Measurements from ENCODE around the gene RECQL. TPM values are rescaled to one million over a fixed set of nuclear protein-coding genes. Genes with fewer than 3 reads are reported as not detected.

RECQL gene
- total and polyA plus RNA-seq, 8 donors: 4.8 to 17.1 (median 7.8) TPM

GRCh38 chr12:21459474-21459873 lies 42.0 kb downstream of the RECQL start:
- FAIRE-seq: no peak
- H3K36me3 ChIP-seq: peaks cover 0 to 30% (median 11%) of the 10 kb centered on the region in 3 donors

DNA sequence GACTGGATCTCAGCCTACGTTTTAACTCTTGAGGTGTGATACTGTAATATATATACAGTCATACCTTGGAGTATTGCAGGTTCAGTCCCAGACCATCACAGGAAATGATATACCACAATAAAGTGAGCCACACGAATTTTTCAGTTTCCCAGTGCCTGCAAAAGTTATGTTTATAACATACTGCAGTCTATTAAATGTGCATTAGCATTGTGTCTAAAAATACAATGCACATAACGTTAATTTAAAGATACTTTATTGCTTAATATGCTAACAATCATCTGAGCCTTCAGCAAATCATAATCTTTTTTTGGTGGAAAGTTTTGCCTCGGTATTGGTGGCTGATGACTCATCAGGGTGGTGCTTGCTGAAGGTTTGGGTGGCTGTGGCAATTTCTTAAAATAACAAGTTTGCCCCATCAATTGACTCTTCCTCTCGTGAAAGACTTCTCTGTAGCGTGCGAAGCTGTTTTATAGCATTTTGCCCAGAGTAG lies 45.1 kb downstream of the RECQL start:
- no peak overlapping the region for H3K4me3 ChIP-seq
- ATAC-seq: no peak
- H3K27ac ChIP-seq: no peak overlapping the region
- no peaks in the 10 kb centered on the region for H3K4me1 ChIP-seq
- WGBS, 2 donors: 67 to 71% methylated on average over 7 of the region's 7 CpGs
- no peaks in the 10 kb centered on the region for H3K27me3 ChIP-seq
- no peak for DNase-seq
- TF ChIP-seq, protein P1, sequence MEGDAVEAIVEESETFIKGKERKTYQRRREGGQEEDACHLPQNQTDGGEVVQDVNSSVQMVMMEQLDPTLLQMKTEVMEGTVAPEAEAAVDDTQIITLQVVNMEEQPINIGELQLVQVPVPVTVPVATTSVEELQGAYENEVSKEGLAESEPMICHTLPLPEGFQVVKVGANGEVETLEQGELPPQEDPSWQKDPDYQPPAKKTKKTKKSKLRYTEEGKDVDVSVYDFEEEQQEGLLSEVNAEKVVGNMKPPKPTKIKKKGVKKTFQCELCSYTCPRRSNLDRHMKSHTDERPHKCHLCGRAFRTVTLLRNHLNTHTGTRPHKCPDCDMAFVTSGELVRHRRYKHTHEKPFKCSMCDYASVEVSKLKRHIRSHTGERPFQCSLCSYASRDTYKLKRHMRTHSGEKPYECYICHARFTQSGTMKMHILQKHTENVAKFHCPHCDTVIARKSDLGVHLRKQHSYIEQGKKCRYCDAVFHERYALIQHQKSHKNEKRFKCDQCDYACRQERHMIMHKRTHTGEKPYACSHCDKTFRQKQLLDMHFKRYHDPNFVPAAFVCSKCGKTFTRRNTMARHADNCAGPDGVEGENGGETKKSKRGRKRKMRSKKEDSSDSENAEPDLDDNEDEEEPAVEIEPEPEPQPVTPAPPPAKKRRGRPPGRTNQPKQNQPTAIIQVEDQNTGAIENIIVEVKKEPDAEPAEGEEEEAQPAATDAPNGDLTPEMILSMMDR (IDR thresholded peaks at IDR 0.05): no peak
- intact Hi-C loops (cut with DNase I): no loop called here
- H3K9me3 ChIP-seq: no peaks in the 10 kb centered on the region
- peaks cover 0 to 12% (median 7%) of the 10 kb centered on the region in 3 donors for H3K36me3 ChIP-seq
- FAIRE-seq: no peak

More at GRCh38 chr12:21459474-21459873, 42.0 kb downstream of the RECQL start:
- no peaks in the 10 kb centered on the region for H3K27me3 ChIP-seq
- intact Hi-C loops (cut with DNase I): no loop called here
- no peak overlapping the region for H3K4me3 ChIP-seq
- DNase-seq (no peak), ATAC-seq (no peak)
- 86 to 94% methylated on average over 2 of the region's 2 CpGs for WGBS, 2 donors
- no peaks in the 10 kb centered on the region for H3K4me1 ChIP-seq
- no peaks in the 10 kb centered on the region for H3K9me3 ChIP-seq
- TF ChIP-seq, protein P1 (IDR thresholded peaks at IDR 0.05): no peak
- no peak overlapping the region for H3K27ac ChIP-seq

- no peak for FAIRE-seq
- peaks cover 0 to 14% (median 5%) of the 10 kb centered on the region in 3 donors for H3K36me3 ChIP-seq
- WGBS, 2 donors: 95 to 97% methylated on average over 4 of the region's 4 CpGs
Observed at GRCh38 chr12:21453312-21453852, 48.1 kb downstream of the RECQL start.

GRCh38 chr12:21451529-21451928 lies 49.9 kb downstream of the RECQL start:
- no peak for DNase-seq
- TF ChIP-seq, protein P1 (IDR thresholded peaks at IDR 0.05): no peak
- Histone ChIP-seq H3K4me3 (no peak overlapping the region), H3K9me3 (no peaks in the 10 kb centered on the region), H3K27ac (no peak overlapping the region), H3K36me3 (peaks cover 0 to 22% (median 11%) of the 10 kb centered on the region in 3 donors), H3K27me3 (no peaks in the 10 kb centered on the region), H3K4me1 (no peaks in the 10 kb centered on the region)
- intact Hi-C loops (cut with DNase I): no loop called here
- ATAC-seq: no peak
- WGBS, 2 donors: 0 to 58% methylated on average over 1 of the region's 1 CpG
- no peak for FAIRE-seq

More at GRCh38 chr12:21453312-21453852, 48.1 kb downstream of the RECQL start:
- TF ChIP-seq, protein P1 (IDR thresholded peaks at IDR 0.05): no peak
- ATAC-seq: no peak
- no peaks in the 10 kb centered on the region for H3K27me3 ChIP-seq
- H3K4me1 ChIP-seq: no peaks in the 10 kb centered on the region
- H3K27ac ChIP-seq: no peak overlapping the region
- intact Hi-C loops (cut with DNase I): no loop called here
- no peak for DNase-seq
- H3K9me3 ChIP-seq: no peaks in the 10 kb centered on the region
- no peak overlapping the region for H3K4me3 ChIP-seq
